GM12892 (cell line): ENCODE data around the gene IFRD1.

Experiments used
- POLR2A ChIP-seq: IDR thresholded peaks from 2 replicates; pipeline ENCODE4 v1.6.1; 2011; ENCODE audit warnings: low read depth, low read length, control low read depth
- POLR2AphosphoS5 ChIP-seq: IDR thresholded peaks from 2 replicates; pipeline ENCODE4 v1.6.1; 2011; ENCODE audit warnings: low read depth, low read length, control low read depth
- TAF1 ChIP-seq: IDR thresholded peaks from 2 replicates; pipeline ENCODE4 v1.6.1; 2011; ENCODE audit warnings: low read depth, mild to moderate bottlenecking, control low read depth, low read length, borderline replicate concordance

- TF ChIP-seq POLR2A (no peak), POLR2AphosphoS5 (no peak), TAF1 (no peak)
These were observed 26.3 kb upstream of the IFRD1 start for GRCh38 chr7:112423987-112424386.
